GM21367 (cell line): ENCODE results near the gene NDUFB10.
"Not testable (repeated sequence)": the region's sequence is repeated elsewhere in the genome, so short reads cannot be mapped to it uniquely, and the experiment has no call there.

ENCODE experiments used
- ATAC-seq: cut with Tn5 transposase; IDR thresholded peaks from one replicate; pipeline ENCODE4 v1.9.1; 2021; ENCODE audit not compliant: unreplicated experiment

NDUFB10 gene

DNA sequence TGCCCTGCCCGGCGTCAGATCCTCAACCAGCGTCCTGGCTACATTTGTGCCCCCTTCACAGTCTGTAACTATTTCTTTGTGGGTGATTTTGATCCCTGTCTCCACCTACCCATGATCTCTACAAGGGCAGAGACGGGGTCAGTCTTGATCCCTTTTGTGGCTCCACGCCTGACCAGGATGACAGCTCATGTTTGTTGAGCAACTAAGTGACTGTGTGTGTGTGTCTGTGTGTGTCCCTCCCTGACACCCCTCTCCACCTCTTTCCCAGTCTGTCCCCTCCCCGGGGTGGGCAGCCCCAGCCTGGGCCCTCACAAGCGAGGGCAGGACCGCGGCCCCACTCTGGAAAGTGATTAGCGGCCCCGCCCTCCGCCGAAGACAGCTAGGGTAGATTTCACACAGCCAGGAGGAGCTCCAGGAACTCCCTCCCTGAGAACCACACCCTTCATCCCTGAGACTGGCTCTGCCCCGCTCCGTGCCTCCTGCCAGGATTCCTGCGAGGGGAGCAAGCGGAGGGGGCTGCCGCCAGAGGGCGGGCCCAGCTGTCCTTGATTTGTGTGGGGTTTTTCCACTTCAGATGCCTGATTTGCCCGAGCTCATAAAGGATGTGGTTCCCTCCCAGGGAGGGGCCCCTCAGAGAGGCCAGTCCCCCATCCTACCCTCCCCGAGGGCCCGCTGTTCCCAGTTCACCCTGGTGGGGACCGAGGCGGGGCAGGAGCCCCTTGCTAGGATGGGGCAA, 35.9 kb upstream of the NDUFB10 start:
- no peak for ATAC-seq

DNA sequence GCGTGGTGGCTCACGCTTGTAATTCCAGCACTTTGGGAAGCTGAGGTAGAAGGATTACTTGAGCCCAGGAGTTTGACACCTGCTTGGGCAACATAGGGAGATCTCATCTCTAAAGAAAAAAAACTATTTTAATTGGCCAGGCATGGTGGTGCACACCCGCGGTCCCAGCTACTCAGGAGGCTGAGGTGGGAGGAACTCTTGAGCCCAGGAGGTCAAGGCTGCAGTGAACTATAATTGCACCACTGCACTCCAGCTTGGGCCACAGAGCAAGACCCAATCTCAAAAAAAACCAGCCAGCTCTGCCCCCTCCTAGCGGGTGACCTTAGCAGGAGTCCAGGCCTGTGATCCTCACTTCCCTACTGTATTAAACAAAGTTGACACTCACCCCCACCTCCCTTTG, 35.2 kb upstream of the NDUFB10 start:
- ATAC-seq, result no peak

DNA sequence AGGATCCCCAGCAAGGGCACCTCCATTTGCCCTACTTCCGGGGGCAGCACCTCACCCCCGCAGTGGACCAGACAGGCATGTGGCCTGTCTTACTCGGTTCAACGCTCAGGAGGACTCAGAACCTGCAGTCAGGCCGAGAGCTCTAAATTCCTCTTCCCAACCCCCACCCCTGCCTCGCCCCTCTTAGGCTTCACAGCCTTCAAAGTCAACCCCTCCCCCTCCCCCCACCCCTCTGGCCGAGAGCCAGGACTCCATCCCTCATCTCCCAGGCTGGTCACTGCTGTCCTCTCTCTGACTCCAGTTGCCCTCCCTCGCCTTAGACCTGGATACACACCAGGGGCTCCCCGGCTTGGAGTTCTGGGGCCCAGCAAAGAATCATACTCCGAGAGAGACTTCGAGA, 33.1 kb upstream of the NDUFB10 start:
- ATAC-seq, result no peak

DNA sequence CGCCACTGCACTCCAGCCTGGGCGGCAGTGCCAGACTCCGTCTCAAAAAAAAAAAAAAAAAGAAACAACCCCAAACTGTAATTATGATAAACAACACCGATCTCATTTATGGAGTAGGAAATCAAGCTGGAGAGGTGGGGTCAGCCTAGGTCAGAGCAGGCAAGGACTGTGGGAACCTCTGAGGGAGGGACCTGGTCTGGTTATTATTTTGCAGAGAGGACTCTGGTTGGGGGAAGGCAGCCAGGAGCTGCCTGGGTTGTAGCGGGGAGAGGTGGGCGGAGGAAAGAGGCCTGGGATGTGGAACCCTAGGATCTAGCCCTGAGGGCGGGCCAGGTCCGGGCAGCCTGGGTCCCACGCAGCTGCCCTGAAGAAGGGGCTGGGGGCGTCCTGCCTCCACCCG, 30.2 kb upstream of the NDUFB10 start:
- no peak for ATAC-seq

DNA sequence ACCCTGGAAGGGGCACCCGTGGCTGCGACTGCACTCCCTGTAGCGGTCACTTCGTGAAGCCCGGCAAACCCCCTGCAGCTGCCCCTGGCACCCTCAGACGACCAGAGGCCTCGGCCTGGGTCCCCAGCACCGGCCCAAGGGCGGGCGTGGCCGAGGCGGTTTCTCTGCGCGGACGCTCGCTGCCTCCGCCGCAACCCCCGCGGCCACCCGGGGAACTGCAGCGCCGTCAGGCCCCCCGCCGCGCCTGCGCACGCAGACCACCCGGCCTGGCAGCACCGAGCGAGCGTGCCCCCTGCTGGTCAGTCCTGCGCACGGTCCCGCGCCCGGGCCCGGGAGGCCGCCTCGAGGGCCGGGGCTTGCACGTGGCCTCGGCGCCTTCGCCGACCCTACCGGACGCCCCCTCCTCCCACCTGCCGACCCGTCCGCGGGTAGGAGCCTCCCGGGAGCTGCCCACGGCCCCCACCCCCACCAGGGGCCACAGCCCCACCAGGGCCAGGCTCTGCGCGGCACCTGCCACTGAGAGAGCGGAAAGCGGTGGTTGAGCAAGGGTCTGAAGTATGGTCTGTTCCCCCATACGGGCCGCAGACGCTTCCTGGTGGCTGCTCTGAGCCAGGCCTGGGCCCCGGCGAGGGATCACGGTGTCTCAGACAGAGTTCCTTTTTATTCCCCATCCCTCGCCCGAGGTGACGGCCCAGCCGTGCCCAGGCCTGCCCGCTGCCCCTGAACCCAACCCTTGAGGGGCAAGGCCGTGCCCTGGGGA, 29.6 kb upstream of the NDUFB10 start:
- ATAC-seq, result peak; percentile 76

DNA sequence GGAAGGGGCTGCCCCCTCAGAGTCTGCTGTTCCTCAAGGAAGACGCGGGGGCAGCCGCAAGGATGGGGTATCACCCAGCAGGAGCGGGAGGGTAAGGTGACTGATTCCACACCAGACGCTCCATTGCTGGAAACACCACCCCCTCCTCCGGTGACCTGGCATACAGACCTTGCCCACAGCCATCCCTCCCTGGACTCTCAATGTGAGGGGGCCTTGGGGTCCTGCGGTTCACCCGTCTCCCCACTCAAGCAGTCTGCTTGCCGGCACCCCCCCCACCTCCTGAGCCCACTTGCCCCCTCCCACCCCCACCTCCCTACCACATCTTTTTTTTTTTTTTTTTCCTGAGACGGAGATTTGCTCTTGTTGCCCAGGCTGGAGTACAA, 29.0 kb upstream of the NDUFB10 start:
- no peak for ATAC-seq

DNA sequence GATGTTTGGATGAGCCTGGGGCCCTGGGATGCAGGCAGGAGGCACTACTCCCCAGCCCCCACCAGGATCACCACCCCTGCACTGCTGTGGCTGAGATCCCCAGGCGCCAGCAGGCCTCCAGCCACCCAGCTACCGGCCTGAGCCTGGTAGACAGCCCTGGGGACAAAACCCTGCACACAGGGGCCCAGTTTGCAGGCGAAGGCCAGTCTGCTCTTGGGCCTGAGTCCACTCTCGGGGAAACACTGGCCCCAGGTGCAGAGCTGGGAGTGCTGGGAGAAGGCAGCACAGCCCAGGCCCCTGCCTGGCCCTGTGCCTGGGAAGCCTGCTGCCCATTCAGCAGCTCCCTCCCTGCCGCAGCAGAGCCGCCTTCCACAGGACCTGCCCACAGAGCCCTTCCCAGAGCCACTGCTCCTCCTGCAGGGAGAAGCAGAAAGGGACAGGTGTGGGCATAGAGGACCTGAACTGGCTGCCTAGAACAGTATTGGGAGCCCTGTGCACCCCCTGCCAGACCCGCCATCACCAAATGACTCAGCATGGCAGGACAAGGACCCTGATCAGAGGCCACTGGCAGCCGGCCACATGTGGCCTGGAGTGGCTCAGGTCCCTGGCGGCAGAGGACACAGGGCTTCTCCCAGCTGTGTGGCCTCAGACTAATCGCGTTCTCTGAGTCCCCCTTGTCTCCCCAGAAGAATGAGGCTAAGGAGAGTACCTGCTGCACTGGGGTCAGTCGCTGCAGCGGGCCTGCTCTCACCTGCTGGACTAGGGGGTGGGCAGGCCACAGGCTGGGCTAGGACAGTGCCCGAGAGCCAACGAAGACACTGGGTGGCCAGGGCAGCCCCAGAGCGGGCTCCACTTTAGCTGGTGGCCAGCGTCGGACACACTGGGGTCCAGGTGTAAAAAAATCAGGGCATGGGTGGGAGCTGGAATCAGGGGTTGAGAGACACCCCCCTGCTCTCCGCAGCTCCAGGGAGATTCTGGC, 27.0 kb upstream of the NDUFB10 start:
- ATAC-seq, result no peak

DNA sequence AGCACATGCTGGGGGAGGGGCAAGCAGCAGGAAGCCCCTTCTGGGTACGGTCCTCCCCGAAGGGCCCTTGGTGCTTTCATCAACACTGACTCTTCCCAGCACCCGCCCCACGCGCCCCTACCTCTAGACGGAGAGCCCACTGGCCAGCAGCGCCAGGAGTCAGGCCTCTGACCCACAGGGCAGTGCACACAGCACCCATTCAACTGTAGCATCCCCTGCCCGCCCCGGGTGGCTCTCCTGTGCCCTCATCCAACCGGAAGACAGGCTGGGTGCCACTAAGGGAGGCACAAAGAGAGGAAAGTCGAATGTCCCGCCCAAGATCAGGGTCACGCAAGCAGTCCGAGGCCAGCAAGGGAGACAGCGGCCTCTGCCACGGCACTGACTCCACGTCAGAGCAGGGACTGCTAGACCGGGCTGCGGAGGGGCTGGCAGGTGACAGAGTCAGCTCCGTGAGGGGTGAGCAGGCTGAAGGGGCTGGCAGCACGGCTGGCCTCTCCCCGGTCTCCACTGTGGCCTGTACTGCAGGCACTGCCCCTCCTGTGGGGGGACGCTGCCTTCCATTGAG, 26.2 kb upstream of the NDUFB10 start:
- ATAC-seq, result no peak

DNA sequence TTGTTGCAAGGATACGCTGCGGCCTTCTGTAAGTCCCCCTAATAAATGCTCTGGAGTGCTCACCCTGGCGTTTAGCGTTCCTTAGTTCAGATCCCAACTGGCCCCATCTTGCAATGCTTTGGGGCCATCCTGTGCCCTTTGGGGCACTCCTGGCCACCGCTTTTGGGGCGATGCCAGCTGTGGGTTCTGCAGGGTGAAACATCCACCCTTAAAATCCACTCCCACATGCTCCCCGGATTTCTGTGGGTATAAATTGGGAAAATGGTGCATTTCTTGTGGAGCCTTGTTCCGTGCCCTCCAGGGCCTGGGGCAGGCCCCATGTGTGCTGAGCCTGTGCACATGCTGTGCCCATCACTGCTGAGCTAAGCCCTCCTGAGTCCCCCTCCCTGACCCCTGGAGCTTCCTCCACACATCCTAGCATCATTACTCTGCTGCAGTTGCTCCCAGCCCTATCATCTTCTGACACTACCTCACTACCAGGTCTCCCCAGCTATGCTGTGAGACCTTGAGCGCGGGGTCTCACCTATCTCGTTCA, 22.3 kb upstream of the NDUFB10 start:
- ATAC-seq, result no peak

DNA sequence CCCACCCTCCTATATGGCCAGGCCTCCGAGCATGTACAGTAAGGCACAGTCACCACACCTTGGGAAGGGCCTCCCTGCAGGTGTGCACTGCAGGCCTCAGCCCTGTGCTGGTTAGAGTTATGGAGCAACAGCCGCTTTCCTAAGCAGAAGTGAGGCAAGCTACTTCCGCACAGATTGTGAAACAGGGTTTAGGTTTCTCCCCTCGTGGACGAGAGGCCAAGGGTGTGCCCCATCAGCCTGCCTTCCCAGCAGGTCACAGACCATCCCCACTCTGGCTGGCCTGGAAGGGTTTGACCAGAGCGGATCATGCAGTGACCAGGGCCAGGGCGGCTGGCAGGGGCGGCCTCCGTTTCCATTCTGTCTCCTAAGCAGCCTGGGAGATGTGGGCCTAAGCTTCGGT, 21.0 kb upstream of the NDUFB10 start:
- ATAC-seq, result no peak

DNA sequence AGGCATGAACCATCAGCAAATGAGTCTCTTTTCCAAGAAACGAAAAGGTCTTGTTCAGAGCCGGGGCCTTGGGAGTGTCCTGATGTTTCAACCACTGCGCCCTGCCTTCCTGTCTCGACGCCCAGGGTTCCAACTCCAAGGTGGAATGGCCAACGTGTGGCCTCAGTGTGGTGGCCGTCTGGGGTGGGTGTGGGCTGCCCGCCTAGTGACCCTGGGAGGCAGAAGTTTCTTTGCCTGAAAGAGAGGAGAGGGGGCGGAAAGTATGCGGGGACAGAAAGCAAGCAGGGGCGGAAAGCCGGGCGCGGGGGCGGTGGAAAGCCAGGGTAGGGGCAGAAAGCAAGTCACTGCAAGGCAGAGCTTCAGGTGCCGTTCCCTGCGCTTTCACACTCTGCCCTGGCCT, 20.4 kb upstream of the NDUFB10 start:
- ATAC-seq, result no peak

DNA sequence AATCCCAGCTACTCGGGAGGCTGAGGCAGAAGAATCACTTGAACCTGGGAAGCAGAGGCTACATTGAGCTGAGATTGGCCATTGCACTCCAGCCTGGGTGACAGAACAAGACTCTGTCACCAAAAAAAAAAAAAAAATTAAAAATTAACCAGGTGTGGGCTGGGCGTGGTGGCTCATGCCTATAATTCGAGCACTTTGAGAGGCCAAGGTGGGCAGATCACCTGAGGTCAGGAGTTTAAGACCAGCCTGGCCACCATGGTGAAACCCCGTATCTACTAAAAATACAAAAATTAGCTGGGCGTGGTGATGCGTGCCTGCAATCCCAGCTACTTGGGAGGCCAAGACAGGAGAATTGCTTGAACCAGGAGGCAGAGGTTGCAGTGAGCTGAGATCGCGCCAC, 19.5 kb upstream of the NDUFB10 start:
- not testable (repeated sequence) for ATAC-seq

DNA sequence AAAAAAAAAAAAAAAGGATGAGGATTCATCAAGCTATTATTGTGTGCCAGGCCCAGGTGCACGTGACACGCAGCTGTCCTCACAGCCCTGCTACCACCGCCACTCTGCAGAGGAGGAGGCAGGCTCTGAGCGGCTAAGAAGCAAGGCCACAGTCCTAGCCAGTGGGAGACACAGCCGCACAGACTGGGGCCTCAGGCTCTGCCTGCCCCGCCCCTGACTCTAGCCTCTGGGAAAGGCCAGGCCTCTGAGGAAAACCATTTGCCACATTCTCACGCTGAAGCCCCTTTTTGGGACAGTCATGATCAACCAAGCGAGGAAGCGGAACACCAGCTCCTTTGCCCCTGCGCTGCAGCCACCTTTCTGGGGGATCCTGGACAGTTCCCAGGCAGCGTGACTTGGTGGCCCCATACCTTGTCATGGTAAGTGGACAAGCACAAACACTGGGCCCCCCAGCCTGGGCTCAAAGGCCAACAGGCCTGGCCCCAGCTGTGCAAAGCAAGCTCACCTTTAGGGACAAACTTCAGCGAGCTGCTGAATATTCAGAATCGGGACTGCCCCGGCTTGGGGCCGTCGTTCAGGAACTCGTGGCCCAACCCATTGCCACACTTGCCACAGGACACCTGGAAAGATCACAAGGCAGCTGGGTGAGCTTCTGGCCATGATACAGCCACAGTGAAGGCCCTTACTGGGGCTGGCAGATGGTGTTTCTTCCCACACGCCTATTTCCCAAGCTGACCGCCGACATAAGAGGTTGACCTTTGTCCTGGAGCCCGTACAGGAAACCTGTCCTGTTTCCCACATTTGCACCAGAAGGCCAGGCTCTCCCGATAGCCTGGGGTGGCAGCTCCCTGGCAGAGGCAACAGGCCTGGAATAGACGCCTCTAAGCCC, 18.8 kb upstream of the NDUFB10 start:
- no peak for ATAC-seq

DNA sequence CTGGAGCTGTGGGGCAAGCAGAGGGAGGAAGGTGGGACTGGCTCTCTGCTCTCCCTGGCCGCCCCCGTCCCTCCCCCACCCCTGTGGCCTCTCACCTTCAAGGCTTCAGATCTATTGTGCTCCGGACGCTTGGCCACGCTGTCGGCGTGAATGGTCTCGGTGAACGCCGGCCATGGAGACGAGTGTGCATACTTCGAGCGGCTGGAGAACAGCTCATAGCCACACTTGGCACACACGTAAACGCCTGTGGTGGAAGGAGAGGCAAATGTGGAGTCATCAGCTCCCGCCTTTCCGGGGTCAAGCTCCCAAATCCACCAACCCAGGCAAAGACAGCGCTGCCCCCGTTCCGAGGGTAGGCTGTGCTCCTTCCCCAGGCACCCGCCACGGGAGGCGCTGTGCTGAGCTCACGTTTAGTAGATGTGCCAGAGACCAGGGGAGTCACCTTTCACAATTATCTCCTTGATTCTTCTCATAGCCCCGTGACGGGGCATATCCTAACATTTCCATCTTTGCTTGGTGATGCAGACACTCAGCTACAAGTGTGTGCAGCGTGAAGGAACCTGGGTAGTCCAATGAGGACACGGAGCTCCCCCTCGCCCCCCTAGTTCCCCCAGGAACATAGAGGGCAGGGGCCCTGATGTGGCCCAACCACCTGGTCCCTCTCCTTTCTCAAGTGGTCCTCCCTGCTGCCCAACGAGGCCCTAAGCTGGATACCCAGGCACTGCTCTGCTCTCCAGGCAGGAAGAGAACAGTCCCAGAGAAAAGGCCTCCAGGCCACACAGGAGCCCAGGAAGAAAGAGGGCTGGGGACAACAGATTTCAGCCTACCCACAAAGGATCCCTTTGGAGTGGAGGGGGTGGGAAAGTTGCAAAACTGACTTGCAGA, 17.9 kb upstream of the NDUFB10 start:
- no peak for ATAC-seq

DNA sequence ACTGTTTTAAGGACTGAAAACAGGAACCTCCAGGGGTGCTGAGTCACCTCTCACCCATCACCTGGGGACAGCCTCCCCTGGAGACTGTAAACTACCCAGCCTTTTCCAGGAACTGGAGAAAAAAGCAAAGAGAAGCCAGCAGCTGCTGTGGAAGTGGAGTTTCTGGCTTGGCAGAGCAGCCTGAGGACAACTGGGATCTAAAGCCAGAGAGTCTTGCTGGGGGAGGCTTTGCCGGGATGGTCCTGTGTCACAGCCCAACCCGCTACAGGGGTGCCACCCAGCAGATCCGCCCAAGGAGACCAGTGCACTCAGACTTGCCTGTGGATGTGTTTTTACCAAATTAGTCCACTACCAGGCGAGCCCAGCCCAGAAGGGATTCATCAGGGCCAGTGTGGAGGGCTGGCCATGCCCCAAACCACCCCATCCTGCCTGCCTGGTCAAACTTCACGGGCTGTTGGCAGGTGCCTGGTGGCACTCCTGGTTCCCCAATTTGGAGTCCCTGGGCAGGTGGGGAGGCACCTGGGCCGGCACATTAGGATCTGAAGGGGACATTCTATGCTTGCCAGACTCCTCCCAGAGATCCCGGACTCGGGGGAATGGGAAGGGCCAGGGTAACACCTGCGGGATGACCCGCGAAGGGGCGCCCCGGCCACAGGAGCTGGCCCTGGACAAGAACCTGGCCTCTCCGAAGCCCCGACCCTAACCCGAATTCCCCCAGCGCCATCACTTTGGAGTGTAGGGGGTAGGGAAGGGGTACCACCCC, 17.1 kb upstream of the NDUFB10 start:
- ATAC-seq, result no peak

DNA sequence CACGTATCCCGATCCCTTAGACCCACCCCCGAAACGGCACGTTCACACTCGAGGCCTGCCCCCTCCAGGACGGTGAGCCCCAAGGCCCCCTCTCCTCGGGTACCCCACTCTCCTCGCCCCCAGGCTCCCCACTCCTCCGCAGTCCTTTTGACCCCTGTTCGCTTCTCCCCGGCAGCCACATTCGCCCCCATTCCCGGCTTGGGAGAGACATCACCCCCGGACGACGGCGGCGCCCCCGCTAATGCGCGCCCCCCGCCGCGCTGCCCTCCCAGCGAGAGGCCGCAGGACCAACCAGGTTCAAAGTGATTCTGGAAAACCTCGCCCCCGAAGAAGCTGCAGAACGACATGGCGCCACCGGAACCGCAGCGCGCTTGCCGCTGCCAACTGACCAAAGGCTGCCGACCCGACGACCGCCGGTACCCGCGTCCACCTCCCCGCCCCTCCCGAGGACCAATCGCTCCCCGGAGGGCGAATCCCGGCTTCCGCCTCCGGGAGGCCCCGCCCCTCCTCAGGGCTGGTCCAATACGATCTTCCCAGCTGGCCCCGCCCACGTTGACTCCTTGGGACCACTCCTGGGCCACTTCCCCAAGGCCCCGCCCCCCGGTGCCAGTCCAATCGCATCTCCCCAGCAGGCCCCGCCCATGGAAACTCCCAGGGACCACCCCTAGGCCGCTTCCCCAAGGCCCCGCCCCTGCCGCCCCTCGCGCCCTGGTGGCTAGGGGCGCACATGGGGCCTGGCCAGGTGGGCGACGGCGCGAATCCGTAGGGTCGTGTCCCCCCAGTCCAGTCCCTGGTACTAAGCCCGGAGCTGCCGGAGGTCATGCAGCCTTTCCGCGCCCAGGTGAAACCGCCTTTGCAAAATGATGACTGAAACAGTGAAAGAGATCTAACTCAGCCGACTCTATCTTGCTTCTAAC, 16.3 kb upstream of the NDUFB10 start, which contains the start of gene MSRB1:
Gene MSRB1, minus strand, starts transcription at position 390 of the 917 bp plus-strand sequence. Its CDS starts 43 bp downstream, at position 347.
- ATAC-seq, result peak; percentile 88

DNA sequence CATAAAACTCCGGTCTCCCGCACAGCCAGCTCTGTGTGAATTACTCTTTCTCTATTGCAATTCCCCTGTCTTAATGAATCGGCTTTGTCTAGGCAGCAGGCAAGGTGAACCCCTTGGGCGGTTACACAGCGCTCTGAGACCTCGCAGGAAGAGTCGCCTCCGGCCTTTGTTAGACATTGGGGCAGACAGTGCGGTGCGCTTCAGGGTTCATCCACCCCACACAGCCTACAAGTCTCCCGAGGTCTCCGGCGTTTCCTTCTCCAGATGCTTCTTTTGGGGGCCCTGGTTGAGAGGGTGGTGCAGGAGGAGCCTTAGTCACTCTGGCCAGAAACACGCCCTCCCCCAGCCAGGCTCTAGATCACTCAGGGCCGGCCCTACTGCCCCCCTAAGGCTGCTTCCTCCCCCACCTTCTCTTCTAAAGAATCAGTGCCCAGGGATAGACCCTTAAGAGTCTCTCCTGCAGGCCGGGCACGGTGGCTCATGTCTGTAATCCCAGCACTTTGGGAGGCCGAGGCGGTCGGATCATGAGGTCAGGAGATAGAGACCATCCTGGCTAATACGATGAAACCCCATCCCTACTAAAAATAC, 14.6 kb upstream of the NDUFB10 start:
- no peak for ATAC-seq
